ENCODE results near the gene HSFX2.
"Not testable (repeated sequence)": the region's sequence is repeated elsewhere in the genome, so short reads cannot be mapped to it uniquely, and the experiment has no call there.

Gene HSFX2

GRCh38 chrX:149595214-149595613, at the start of gene HSFX2:
Gene HSFX2, minus strand, starts transcription at chrX:149595314. Its CDS starts 614 bp downstream, at chrX:149594700.
- not testable (repeated sequence) for H3K27ac ChIP-seq (ENCODE audit: low read length); H3K27me3 ChIP-seq (ENCODE audit: control insufficient read depth, insufficient read depth, low read length); H3K36me3 ChIP-seq (ENCODE audit: control insufficient read depth, insufficient read depth, low read length); H3K4me1 ChIP-seq (ENCODE audit: control insufficient read depth, insufficient read depth, low read length); H3K4me3 ChIP-seq (ENCODE audit: low read length); H3K9me3 ChIP-seq (ENCODE audit: control insufficient read depth, insufficient read depth, low read length); DNase-seq (ENCODE audit: low read depth, low spot score)
- WGBS (ENCODE audit: insufficient coverage, insufficient read length): no CpG with 5 or more reads among the region's 17 CpGs

- no peak overlapping the region for H3K4me3 ChIP-seq (ENCODE audit: low read length)
- H3K27ac ChIP-seq (ENCODE audit: low read length): no peak overlapping the region
- H3K9me3 ChIP-seq (ENCODE audit: control insufficient read depth, insufficient read depth, low read length): no peaks in the 10 kb centered on the region
- H3K36me3 ChIP-seq (ENCODE audit: control insufficient read depth, insufficient read depth, low read length): no peaks in the 10 kb centered on the region
- H3K4me1 ChIP-seq (ENCODE audit: control insufficient read depth, insufficient read depth, low read length): no peaks in the 10 kb centered on the region
- H3K27me3 ChIP-seq (ENCODE audit: control insufficient read depth, insufficient read depth, low read length): no peaks in the 10 kb centered on the region
- DNase-seq (ENCODE audit: low read depth, low spot score): no peak
- no CpG with 5 or more reads among the region's 4 CpGs for WGBS (ENCODE audit: insufficient coverage, insufficient read length)
These were observed 48.4 kb upstream of the HSFX2 start for GRCh38 chrX:149643496-149643895.

GRCh38 chrX:149641835-149642234, 46.7 kb upstream of the HSFX2 start:
- no peak for DNase-seq (ENCODE audit: low read depth, low spot score)
- no peak overlapping the region for H3K27ac ChIP-seq (ENCODE audit: low read length)
- H3K27me3 ChIP-seq (ENCODE audit: control insufficient read depth, insufficient read depth, low read length): no peaks in the 10 kb centered on the region
- no peaks in the 10 kb centered on the region for H3K36me3 ChIP-seq (ENCODE audit: control insufficient read depth, insufficient read depth, low read length)
- WGBS (ENCODE audit: insufficient coverage, insufficient read length): no CpG with 5 or more reads among the region's 2 CpGs
- no peaks in the 10 kb centered on the region for H3K4me1 ChIP-seq (ENCODE audit: control insufficient read depth, insufficient read depth, low read length)
- H3K9me3 ChIP-seq (ENCODE audit: control insufficient read depth, insufficient read depth, low read length): no peaks in the 10 kb centered on the region
- H3K4me3 ChIP-seq (ENCODE audit: low read length): no peak overlapping the region

GRCh38 chrX:149641432-149641831, 46.3 kb upstream of the HSFX2 start:
- Histone ChIP-seq H3K27ac (ENCODE audit: low read length) (no peak overlapping the region), H3K36me3 (ENCODE audit: control insufficient read depth, insufficient read depth, low read length) (no peaks in the 10 kb centered on the region), H3K4me1 (ENCODE audit: control insufficient read depth, insufficient read depth, low read length) (no peaks in the 10 kb centered on the region), H3K27me3 (ENCODE audit: control insufficient read depth, insufficient read depth, low read length) (no peaks in the 10 kb centered on the region), H3K4me3 (ENCODE audit: low read length) (no peak overlapping the region), H3K9me3 (ENCODE audit: control insufficient read depth, insufficient read depth, low read length) (no peaks in the 10 kb centered on the region)
- DNase-seq (ENCODE audit: low read depth, low spot score): no peak
- no CpG with 5 or more reads among the region's 3 CpGs for WGBS (ENCODE audit: insufficient coverage, insufficient read length)

- WGBS (ENCODE audit: insufficient coverage, insufficient read length): no CpG with 5 or more reads among the region's 3 CpGs
These were observed 44.5 kb upstream of the HSFX2 start for GRCh38 chrX:149639568-149639967.

GRCh38 chrX:149638860-149639259, 43.7 kb upstream of the HSFX2 start:
- Histone ChIP-seq H3K9me3 (ENCODE audit: control insufficient read depth, insufficient read depth, low read length) (no peaks in the 10 kb centered on the region), H3K4me1 (ENCODE audit: control insufficient read depth, insufficient read depth, low read length) (no peaks in the 10 kb centered on the region), H3K27me3 (ENCODE audit: control insufficient read depth, insufficient read depth, low read length) (no peaks in the 10 kb centered on the region), H3K36me3 (ENCODE audit: control insufficient read depth, insufficient read depth, low read length) (no peaks in the 10 kb centered on the region), H3K4me3 (ENCODE audit: low read length) (no peak overlapping the region), H3K27ac (ENCODE audit: low read length) (no peak overlapping the region)
- DNase-seq (ENCODE audit: low read depth, low spot score): no peak

More at GRCh38 chrX:149639568-149639967, 44.5 kb upstream of the HSFX2 start:
- no peak overlapping the region for H3K27ac ChIP-seq (ENCODE audit: low read length)
- H3K27me3 ChIP-seq (ENCODE audit: control insufficient read depth, insufficient read depth, low read length): no peaks in the 10 kb centered on the region
- H3K4me3 ChIP-seq (ENCODE audit: low read length): no peak overlapping the region
- no peaks in the 10 kb centered on the region for H3K9me3 ChIP-seq (ENCODE audit: control insufficient read depth, insufficient read depth, low read length)
- no peaks in the 10 kb centered on the region for H3K36me3 ChIP-seq (ENCODE audit: control insufficient read depth, insufficient read depth, low read length)
- no peak for DNase-seq (ENCODE audit: low read depth, low spot score)
- H3K4me1 ChIP-seq (ENCODE audit: control insufficient read depth, insufficient read depth, low read length): no peaks in the 10 kb centered on the region

GRCh38 chrX:149633511-149633910, 38.4 kb upstream of the HSFX2 start:
- Histone ChIP-seq H3K9me3 (ENCODE audit: control insufficient read depth, insufficient read depth, low read length) (no peaks in the 10 kb centered on the region), H3K27ac (ENCODE audit: low read length) (no peak overlapping the region), H3K4me3 (ENCODE audit: low read length) (no peak overlapping the region), H3K4me1 (ENCODE audit: control insufficient read depth, insufficient read depth, low read length) (no peaks in the 10 kb centered on the region), H3K36me3 (ENCODE audit: control insufficient read depth, insufficient read depth, low read length) (no peaks in the 10 kb centered on the region), H3K27me3 (ENCODE audit: control insufficient read depth, insufficient read depth, low read length) (peaks cover 2% of the 10 kb centered on the region; the same call in 1 of the 2 replicates)
- no peak for DNase-seq (ENCODE audit: low read depth, low spot score)

GRCh38 chrX:149631234-149632165, 36.4 kb upstream of the HSFX2 start, which contains the start of gene TMEM185A:
Gene TMEM185A, minus strand, starts transcription at chrX:149631792. Its CDS starts 212 bp downstream, at chrX:149631580.
- Histone ChIP-seq H3K27ac (ENCODE audit: low read length) (no peak within 1 kb of the TSS), H3K4me3 (ENCODE audit: low read length) (peak within 1 kb of the TSS; percentile 92), H3K36me3 (ENCODE audit: control insufficient read depth, insufficient read depth, low read length) (no peaks in the 10 kb centered on the region), H3K9me3 (ENCODE audit: control insufficient read depth, insufficient read depth, low read length) (no peaks in the 10 kb centered on the region), H3K27me3 (ENCODE audit: control insufficient read depth, insufficient read depth, low read length) (peaks cover 2% of the 10 kb centered on the region; the same call in 1 of the 2 replicates), H3K4me1 (ENCODE audit: control insufficient read depth, insufficient read depth, low read length) (no peaks in the 10 kb centered on the region)
- no CpG with 5 or more reads among the region's 102 CpGs for WGBS (ENCODE audit: insufficient coverage, insufficient read length)
- peak; percentile 18 for DNase-seq (ENCODE audit: low read depth, low spot score)

GRCh38 chrX:149630681-149631233, 35.6 kb upstream of the HSFX2 start:
- Histone ChIP-seq H3K27me3 (ENCODE audit: control insufficient read depth, insufficient read depth, low read length) (peaks cover 2% of the 10 kb centered on the region; the same call in 1 of the 2 replicates), H3K4me3 (ENCODE audit: low read length) (peak overlapping the region; percentile 92; the same call in 1 of the 2 replicates), H3K9me3 (ENCODE audit: control insufficient read depth, insufficient read depth, low read length) (no peaks in the 10 kb centered on the region), H3K36me3 (ENCODE audit: control insufficient read depth, insufficient read depth, low read length) (no peaks in the 10 kb centered on the region), H3K4me1 (ENCODE audit: control insufficient read depth, insufficient read depth, low read length) (no peaks in the 10 kb centered on the region), H3K27ac (ENCODE audit: low read length) (no peak overlapping the region)
- DNase-seq (ENCODE audit: low read depth, low spot score): no peak
- WGBS (ENCODE audit: insufficient coverage, insufficient read length): no CpG with 5 or more reads among the region's 16 CpGs

GRCh38 chrX:149629730-149630387, 34.7 kb upstream of the HSFX2 start:
- DNase-seq (ENCODE audit: low read depth, low spot score): no peak
- H3K9me3 ChIP-seq (ENCODE audit: control insufficient read depth, insufficient read depth, low read length): no peaks in the 10 kb centered on the region
- peaks cover 2% of the 10 kb centered on the region; the same call in 1 of the 2 replicates for H3K27me3 ChIP-seq (ENCODE audit: control insufficient read depth, insufficient read depth, low read length)
- no CpG with 5 or more reads among the region's 5 CpGs for WGBS (ENCODE audit: insufficient coverage, insufficient read length)
- H3K4me1 ChIP-seq (ENCODE audit: control insufficient read depth, insufficient read depth, low read length): no peaks in the 10 kb centered on the region
- H3K4me3 ChIP-seq (ENCODE audit: low read length): no peak overlapping the region
- no peak overlapping the region for H3K27ac ChIP-seq (ENCODE audit: low read length)
- no peaks in the 10 kb centered on the region for H3K36me3 ChIP-seq (ENCODE audit: control insufficient read depth, insufficient read depth, low read length)
